Measurements from ENCODE around the gene SIRT7.
A peak's percentile ranks its signal among the peaks of the same experiment; 100 is the strongest.
"Not testable (repeated sequence)": the region's sequence is repeated elsewhere in the genome, so short reads cannot be mapped to it uniquely, and the experiment has no call there.

Gene SIRT7

DNA sequence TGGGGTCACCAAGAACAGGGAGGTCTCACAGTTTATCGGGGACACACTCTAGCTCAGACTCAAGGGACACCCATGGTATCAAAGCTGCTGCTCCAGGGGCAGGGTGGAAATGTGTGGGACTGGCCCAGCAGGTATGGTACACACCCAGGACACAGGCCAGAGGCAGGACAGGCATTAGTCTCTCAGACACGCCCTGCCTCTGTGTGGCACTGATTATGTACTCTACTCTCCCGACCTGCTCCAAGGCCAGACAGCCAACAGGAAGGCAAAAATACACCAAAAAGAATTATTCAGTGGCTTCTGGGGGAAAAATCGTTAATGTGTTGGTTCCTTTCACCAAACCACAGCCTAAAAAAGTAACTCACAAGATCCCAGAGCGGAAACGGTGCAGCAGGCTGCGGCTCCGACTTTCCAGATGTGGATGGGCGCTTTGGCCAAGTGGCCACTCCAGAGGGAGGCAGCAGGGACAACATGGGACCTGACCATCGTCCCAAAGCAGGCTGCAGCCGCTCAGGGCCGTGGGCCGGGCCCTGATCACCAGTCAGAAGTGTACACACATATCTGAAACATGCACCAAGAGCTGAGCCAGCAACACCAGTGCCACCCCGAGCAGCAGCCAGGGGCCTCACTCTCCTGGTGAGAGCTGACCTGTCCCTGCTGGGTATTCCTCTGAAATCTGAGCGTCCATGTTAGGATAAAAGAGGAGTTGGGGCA lies 1.0 kb upstream of the SIRT7 start:
- DNase-seq: no peak

DNA sequence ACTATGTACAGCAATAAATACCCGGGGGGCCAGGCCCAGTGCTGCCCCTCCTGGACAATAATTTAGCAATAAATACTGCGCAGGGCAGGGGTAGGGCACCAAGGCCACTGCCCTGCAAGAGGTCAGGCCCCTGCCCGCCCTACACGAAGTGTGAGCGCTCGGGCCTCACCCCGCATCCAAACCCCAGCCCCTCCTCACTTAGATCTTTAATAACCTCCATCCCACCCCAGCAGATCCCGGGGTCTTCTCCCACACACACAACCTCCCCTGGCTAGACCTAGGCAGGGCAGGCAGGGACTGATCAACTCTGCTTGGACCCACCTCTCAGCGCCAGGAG lies 325 bp upstream of the SIRT7 start:
- DNase-seq: not testable (repeated sequence)

DNA sequence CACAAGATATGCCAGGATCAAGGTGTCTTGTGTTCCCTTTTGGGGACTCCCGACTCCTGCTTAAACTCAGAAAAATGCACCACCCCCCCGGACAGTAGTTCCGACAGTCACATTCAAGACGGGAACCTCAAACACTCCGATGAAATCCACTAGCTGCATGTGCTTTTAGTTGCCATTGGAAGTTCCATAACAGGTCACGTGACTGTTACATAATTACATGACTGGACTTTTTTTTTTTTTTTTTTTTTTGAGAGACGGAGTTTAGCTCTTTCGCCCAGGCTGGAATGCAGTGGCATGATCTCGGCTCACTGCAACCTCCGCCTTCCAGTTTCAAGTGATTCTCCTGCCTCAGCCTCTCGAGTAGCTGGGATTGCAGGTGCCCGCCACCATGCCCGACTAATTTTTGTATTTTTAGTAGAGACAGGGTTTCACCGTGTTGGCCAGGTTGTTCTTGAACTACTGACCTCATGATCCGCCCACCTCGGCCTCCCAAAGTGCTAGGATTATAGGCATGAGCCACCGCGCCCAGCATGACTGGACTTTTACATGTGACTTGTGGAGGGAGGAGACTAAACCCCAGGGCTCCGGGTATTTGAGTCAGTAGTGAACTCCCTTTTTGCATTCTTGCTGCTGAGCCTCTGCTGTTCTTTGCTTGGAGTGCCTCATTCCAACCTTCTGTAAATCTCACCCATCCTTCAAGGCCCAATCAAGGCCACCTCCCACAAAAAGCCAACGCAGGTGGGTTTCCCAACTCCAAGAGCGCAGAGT lies 1.6 kb downstream of the SIRT7 start:
- DNase-seq: no peak

DNA sequence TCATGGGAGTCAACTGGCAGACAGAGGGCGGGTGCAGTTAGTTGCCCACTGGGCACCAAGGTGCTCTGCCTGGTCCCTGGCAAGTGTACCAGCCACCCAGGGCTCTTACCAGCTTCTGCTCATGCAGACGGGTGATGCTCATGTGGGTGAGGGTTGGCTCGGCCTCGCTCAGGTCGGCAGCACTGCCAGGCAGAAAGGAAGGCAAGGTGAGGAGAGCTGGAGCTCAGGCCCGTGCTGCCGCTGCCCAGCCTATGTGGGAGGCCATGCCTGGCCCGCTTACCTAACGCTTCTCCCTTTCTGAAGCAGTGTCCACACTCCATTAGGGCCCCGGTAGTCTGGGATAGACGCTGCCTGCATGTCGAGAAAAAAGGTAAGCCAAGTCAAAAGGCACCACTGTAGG lies 2.6 kb downstream of the SIRT7 start:
- DNase-seq: no peak

DNA sequence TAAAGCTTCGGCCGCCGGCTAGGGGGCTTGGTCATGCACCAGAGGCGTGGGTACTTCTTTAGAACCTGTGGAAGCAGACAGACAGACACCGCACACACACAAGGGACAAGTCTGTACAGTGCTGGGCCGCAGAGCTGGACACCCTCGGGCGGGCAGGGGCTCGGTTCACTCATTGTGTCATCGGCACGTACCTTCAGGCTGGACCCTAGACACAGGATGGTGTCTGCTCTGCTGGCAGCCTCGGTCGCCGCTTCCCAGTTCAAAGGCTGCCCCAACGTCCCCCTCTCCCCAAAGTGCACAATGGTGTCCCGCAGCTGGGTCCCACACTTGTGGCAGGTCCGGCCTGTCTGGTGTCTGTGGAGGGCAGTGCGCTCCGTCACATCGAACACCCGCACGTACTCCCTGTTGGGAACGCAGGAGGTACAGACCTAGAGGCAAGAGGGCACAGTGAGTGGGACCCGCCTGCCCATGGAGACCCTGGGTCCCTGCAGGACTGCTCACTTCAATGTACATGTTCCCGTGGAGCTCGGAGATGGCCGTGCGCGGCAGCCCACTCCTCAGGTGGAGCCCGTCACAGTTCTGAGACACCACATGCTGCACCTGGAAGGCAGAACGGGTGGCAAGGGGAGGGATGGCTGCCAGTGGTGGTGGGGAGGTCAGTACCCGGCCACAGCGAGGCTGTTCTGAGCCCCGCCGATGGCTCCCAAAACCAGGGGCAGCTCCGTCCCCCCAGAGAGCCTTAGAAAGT lies 3.7 kb downstream of the SIRT7 start:
- DNase-seq: no peak

DNA sequence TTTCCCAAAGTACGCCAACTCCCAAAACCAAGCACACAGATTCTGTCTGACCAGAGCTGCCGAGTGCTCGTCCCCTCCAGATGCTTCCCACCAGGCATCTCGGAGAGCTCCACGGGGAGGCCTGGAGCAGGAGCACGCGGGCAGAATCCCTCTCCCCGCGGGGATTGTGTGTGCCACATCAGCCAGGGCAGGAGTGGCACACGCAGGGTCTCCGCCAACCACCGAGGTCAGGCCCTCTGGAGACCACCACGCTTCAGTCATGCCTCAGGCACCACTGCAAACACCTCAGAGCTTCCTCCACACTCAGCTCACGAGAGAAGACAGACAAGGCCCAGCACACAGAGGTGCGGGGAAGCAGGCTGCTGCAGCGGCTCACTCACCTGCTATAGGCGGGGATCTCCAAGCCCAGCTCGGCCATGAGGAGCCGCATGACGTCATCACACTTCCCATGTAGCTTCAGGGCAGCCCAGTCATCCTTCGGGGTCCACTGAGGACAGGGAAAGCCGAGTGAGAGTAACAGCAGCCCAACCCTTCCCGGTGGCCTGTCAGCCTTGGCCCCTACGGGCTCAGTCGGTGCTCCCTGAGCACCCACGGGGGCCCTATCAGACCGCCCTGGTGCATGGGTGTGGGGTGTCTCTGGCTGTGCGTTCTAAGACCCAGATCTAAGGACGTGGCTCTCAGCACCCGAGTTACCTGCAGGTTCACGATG lies 4.4 kb downstream of the SIRT7 start:
- DNase-seq: no peak

DNA sequence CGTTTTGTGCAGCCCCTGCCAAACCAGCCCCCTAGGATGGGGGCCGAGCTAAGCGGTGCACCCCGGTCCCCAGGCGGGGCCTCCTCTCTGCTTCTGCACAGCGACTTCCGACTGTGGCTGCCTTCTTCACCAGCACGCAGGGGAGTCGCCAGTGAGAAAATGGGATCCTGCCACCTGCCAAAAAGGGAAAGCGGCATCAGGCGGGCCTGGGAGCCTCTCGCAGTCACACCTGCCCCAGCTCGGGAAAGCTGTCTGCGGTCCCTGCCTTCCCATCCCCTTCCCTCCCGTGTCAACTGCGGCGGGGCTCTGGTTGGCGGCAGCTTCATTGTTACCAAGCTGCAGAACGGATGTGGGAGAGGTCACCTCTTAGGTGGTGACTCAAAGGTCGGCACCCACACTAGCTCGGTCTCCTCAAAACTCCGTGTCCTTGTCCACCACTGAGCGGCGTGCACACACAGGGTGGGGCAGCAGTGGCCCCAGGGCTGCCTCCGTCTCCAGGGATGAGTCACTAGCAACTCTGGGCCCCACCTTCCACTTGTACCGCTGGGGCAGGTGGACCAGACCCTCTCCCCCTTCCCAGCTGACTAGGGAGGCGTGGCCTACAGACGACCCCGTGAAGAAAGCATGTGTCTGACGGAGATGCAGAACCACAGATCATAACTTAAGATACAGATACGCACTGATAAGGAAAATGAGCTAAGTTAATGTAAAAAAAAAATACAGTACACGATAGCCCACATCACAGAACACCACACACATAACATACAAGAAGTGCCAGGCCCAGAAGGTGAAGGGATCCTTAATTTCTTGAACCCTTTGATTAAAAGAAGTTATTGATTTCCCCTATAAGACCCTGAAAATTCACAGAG lies 5.3 kb downstream of the SIRT7 start:
- DNase-seq: no peak

DNA sequence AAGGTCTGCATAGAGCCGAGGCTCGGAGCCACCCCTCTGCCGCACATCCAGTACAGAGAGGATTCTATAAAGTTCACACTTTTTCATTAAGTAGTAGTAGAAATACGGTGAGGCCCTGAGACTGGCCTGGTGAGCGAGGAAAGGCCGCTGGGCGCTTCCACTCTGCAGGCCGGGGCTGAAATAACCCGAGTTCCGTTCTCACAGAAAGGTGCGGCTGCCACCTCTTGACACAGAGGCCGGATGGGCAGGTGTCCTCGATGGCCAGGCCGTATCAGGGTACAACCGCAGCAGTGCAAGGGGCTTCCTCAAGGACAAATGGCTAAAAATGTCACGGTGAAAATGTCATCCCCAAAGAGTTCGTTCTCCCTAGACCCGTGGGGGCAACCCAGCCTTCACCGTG lies 6.0 kb downstream of the SIRT7 start:
- no peak for DNase-seq

DNA sequence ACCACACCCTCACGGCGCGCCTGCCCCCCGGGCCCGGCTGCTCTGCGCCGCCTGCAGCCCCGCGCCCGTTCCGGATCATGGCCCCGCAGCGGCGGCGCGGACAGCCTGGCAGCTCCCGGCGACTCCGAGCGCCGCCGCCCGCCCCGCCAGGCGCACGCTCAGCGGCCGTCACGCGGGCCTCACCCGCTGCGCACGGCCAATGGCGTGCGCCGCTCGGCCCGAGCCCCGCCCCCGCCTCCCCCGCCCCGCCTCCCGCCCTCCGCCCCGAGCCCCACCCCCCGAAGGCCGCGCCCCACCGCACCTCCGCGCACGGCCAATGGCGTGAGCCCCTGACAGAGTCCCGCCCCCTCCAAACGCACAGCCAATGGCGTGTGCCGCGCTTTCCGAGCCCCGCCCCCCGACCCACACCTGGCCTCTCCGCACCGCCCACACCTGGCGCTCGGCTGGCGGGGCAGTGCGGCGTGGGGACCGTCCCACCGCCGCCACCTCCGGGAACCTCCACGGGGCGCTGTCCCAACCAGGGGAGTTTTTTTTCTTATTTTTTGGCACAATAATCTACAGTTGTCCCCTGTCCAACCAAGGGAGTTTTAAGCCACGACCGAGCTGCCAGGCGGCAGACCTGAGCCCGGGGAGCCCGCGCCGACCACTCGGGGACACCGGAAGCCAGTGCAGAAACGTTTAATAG lies 6.6 kb downstream of the SIRT7 start, which contains the start of gene PCYT2:
PCYT2 (minus strand) TSS at position 123 of the 685 bp plus-strand sequence; CDS start at position 79, 44 bp downstream.
- peak; percentile 92 for DNase-seq

DNA sequence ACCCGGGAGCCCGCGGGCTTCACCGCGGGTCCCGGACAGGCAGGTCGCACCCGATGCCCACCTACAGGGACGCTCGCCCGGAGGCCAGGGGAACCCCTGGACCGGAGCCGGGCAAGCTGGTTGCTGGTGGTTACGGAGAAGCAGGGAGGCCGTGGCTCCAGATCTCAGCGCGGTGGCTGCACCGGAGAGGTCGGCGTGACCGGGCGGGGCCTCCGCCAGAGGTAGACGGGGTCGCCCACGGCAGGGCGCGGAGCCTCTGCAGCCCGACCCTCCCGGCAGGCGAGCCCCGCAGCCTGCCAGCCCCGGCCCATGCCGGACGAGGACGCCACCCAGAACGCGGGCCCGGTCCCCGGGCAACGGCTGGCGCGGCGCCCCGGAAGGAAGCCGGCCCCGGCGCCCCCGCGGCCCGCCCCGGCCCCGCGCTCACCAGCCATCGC lies 7.1 kb downstream of the SIRT7 start:
- DNase-seq: no peak

DNA sequence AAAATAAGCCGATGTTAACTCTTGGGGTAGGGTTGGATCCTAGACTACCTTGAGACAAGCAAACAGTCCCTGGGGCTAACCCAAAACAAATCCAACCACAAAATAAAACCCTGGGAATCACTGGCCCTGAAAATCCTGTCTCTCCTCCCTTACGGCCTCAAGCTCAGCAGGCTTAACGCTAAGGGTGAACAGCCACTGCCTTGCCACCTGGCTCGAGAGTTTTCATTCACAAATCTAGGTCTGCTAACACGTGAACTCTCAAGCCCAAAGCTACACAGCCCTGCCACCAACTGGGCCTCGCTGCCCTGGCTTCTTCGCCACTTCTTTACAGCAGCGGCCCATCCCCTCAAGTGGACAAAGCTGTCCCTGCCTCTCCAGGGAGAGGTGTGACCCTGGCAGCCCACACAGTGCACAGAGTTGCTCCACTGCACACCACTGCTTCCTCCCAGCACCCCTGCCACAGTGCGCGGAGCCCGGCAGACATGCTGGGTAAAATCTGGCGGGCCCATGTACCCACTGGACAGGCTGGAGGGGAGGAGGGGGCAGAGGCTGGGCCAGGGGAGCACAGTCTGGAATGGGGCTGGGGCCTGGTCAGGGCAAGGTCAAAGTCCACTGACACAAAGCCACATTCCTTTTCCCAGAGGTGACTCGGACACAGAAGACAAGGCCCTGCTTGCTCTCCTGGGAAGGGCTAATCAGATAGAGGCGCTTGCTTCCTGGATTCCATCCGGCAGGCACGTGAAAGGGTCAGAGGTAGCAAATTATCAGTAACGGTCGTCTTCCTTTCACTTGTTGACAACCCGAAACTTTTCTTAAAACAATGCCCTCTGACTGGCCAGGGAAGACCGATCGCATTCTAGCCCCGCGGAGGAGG lies 7.8 kb downstream of the SIRT7 start:
- no peak for DNase-seq

DNA sequence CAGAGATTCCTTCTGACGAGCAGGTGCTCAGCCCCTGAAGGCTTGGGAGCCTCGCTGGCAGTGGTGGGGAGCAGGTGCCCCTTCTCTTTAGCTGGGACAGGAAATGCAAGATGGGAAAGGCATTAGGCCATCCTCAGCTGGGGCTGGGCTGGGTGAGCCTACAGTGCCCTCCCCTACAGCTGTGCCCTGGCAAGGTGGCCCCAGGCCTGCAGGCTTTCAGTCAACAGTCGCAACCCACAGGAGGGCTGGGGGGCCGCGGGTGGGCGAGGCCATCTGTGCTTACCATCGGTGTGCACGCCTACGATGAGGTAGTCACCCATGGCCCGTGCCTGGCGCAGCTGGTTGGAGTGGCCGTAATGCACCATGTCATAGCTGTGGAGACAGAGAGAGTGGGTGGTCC lies 8.7 kb downstream of the SIRT7 start:
- DNase-seq: no peak

DNA sequence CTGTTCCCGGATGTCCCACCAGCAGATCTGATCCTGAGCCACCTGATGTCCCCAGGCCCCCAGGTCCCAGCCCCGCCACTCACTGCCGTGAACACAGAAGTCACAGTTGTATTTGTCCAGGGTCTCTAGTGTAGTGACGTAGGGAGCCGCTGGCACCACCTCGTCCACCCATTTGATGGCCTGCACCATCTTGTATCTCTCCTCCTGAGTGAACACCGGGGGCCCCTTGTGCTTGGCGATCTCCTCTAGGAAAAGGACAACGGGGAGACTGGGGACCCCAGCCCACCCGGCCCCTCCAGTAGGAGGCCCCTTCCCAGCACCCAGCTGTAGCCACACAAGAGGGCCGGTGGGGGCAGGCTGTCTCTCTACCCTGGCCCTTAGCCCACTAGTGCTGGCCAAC lies 9.2 kb downstream of the SIRT7 start:
- no peak for DNase-seq

DNA sequence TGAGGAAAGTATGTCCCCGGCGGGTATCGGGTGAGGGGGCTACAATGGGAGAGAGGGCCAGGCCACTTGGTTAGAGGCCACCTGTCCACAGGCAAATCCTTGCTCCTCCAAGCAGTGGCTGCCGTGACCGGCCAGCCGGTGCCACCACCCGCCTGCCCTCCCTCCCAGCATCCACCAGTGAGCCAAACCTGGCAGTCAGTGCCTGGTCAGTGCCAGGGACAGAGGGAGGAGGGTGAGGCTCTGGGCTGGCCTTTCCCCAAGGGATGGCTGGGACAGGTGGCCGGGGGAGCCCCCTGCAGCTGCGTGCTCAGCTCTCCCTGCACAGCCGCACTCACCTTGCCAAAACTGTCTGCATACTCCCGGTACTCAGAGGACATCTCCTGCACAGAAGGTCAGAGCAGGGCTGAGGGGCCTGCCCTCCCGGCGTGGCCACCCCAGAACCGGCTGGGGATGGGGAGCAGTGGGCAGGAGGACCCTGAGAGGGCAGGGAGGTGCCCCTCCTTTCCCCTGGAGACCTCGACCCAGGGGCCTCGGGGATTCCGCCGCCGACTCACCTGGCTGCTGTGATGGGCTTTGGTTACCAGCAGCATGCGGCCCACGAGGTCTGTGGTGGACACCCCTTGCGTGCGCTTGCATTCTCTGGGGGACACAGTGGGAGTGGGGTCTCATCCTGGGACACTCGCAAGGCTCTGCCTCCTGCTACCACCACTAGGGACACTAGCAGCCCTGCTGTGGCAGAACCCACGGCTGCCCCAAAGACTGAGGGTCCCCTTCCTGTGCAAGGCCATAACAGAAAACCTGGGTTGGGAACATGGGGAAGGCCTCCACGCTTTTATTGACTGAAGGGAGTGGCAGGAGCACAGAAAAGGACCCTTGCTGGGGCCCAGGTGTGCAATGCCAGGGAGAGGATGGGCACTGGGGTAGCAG lies 10.5 kb downstream of the SIRT7 start:
- DNase-seq: no peak

DNA sequence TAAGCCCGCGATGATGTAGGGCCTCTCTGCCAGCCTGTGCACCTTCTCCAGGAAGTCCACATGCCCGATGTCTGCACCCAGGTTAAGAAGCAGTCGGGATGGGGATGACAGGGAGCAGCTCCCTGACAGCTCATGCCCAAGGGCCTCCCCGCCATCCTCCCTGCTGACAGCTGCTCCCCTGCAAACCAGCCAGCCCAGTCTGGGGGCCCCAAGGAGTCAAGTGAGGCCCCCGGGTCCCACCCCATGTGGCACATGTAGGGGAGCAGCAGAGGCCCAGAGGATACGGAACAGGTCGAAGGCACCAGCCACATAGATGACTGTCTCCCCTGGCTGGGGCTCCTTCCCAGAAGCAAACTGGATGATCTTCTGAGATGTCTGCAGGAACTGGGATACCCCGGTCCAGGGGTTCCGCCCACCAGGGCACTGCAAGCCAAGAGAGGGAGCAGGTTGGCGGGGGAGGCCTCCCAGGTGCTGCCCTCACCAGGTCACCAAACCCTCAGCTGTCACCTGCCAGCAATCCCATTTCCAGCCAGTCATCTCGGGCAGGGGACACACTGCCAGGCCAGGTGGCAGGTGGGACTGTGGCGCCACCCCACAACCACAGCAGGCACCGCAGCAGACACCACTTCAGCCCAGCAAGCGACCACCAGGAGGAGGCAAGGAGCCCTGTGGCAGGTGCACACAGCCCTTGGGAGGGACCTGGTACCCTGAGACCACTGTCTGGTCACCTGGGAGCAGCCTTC lies 11.3 kb downstream of the SIRT7 start:
- no peak for DNase-seq

DNA sequence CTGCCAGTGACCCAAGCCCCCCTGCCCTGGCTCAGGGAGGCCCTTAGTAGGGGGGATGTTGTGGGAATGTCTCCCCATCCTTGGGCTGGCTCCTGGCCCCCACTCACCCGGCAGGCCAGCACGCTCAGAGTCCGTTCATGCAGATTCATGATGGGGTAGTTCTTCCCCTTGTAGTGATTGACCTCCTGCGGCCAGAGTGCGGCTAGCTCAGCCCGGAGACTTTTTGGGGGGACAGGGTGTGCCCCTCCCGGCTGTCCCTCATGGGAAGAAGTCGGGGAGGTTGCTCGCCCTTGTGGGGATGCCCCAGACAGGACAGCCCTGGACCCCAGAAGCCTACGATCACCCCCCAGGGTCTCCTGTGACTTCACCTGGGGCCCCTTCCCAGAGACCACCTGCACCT lies 12.0 kb downstream of the SIRT7 start:
- peak; percentile 15 for DNase-seq

DNA sequence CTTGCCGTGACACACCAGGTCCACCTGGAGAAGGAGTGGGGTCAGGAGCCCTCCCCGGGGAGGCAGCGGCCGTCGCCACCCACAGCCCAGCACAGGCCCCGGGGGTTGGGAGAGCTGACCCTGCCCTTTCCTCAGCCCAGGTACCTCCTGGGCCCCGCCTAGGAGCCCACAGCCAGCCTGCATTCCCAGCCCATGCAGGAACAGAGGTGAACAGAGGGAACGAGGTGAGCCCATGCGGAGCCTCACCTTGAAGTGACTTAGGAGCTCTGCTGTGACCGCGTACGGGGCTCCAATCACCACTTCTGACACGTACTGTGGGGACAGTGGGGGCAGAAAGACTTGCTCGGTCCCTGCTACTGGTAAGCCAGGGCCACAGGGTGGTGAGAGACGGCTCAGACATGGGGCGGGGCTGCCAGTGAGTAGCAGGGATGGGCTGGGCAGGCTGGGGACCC lies 12.5 kb downstream of the SIRT7 start:
- DNase-seq: no peak

Data from right hindlimb (tissue), 1 donor.